ENCODE measurements around the gene ZNF664. TPM values are rescaled to one million over a fixed set of nuclear protein-coding genes. Genes with fewer than 3 reads are reported as not detected.

The ZNF664 gene
- total and polyA plus RNA-seq, 3 donors from 2014 or later: 55.9 to 69.6 (median 63.4) TPM

- Histone ChIP-seq H3K27ac (no peak overlapping the region), H3K36me3 (ENCODE audit: low read depth, missing control alignments) (no peaks in the 10 kb centered on the region), H3K27me3 (no peaks in the 10 kb centered on the region), H3K4me3 (no peak overlapping the region), H3K9me3 (no peaks in the 10 kb centered on the region), H3K4me1 (peaks cover 3% of the 10 kb centered on the region)
- TF ChIP-seq POLR2A (IDR thresholded peaks at IDR 0.05) (no peak), CTCF (IDR thresholded peaks at IDR 0.05) (no peak)
- intact Hi-C loops (cut with DNase I; ENCODE audit: low total_unique reads): no loop called here
- WGBS, 2 donors: 75 to 78% methylated on average over 11 of the region's 11 CpGs
- no peak for DNase-seq
These were observed 33.2 kb downstream of the ZNF664 start for GRCh38 chr12:124006085-124006845.

- no peaks in the 10 kb centered on the region for H3K27me3 ChIP-seq
- 74 to 82% methylated on average over 12 to 14 of the region's 14 CpGs for WGBS, 2 donors
- intact Hi-C loops (cut with DNase I; ENCODE audit: low total_unique reads): no loop called here
These were observed 34.1 kb downstream of the ZNF664 start for GRCh38 chr12:124006846-124007713.

GRCh38 chr12:124007826-124008570 lies 35.0 kb downstream of the ZNF664 start:
- 66 to 84% methylated on average over 9 of the region's 9 CpGs for WGBS, 2 donors
- TF ChIP-seq POLR2A (IDR thresholded peaks at IDR 0.05) (no peak), CTCF (IDR thresholded peaks at IDR 0.05) (no peak)
- intact Hi-C loops (cut with DNase I; ENCODE audit: low total_unique reads): no loop called here
- Histone ChIP-seq H3K36me3 (ENCODE audit: low read depth, missing control alignments) (no peaks in the 10 kb centered on the region), H3K9me3 (no peaks in the 10 kb centered on the region), H3K27ac (no peak overlapping the region), H3K4me3 (no peak overlapping the region), H3K4me1 (peaks cover 3% of the 10 kb centered on the region), H3K27me3 (no peaks in the 10 kb centered on the region)
- DNase-seq: no peak

More at GRCh38 chr12:124006846-124007713, 34.1 kb downstream of the ZNF664 start:
- DNase-seq: no peak
- no peak overlapping the region for H3K27ac ChIP-seq
- H3K4me1 ChIP-seq: peaks cover 3% of the 10 kb centered on the region
- H3K9me3 ChIP-seq: no peaks in the 10 kb centered on the region
- H3K4me3 ChIP-seq: no peak overlapping the region
- TF ChIP-seq POLR2A (IDR thresholded peaks at IDR 0.05): no peak
- TF ChIP-seq CTCF (IDR thresholded peaks at IDR 0.05): no peak
- H3K36me3 ChIP-seq (ENCODE audit: low read depth, missing control alignments): no peaks in the 10 kb centered on the region

GRCh38 chr12:124008595-124008994 lies 35.6 kb downstream of the ZNF664 start:
- WGBS, 2 donors: 74 to 86% methylated on average over 3 of the region's 3 CpGs
- no peak overlapping the region for H3K4me3 ChIP-seq
- intact Hi-C loops (cut with DNase I; ENCODE audit: low total_unique reads): no loop called here
- H3K27me3 ChIP-seq: no peaks in the 10 kb centered on the region
- H3K27ac ChIP-seq: no peak overlapping the region
- TF ChIP-seq POLR2A (IDR thresholded peaks at IDR 0.05): no peak
- no peak for TF ChIP-seq CTCF (IDR thresholded peaks at IDR 0.05)
- DNase-seq: no peak
- H3K4me1 ChIP-seq: peaks cover 3% of the 10 kb centered on the region
- no peaks in the 10 kb centered on the region for H3K9me3 ChIP-seq
- H3K36me3 ChIP-seq (ENCODE audit: low read depth, missing control alignments): no peaks in the 10 kb centered on the region
